Glutamatergic neuron (in vitro differentiated cells): Measurements from ENCODE around the gene MYO18B. TPM values are rescaled to one million over a fixed set of nuclear protein-coding genes. Genes with fewer than 3 reads are reported as not detected.
A peak's percentile ranks its signal among the peaks of the same experiment; 100 is the strongest.

Source experiments
- DNase-seq: peaks from one replicate; pipeline ENCODE4 v3.0.0; 2022
- H3K27ac Mint-ChIP-seq: one replicate; pipeline ENCODE4 v1.8.0; 2020; ENCODE audit warnings: mild to moderate bottlenecking, mixed read lengths, inconsistent platforms; ENCODE audit not compliant: unreplicated experiment
- H3K27me3 Mint-ChIP-seq: one replicate; pipeline ENCODE4 v1.8.0; 2020; ENCODE audit warnings: mild to moderate bottlenecking, moderate library complexity, mixed read lengths, inconsistent platforms; ENCODE audit not compliant: unreplicated experiment
- H3K36me3 Mint-ChIP-seq: one replicate; pipeline ENCODE4 v1.8.0; 2020; ENCODE audit warnings: mild to moderate bottlenecking, mixed read lengths, inconsistent platforms; ENCODE audit not compliant: unreplicated experiment
- H3K4me1 Mint-ChIP-seq: one replicate; pipeline ENCODE4 v1.8.0; 2020; ENCODE audit warnings: mild to moderate bottlenecking, low read depth, mixed read lengths, inconsistent platforms; ENCODE audit not compliant: unreplicated experiment
- H3K4me3 Mint-ChIP-seq: one replicate; pipeline ENCODE4 v1.8.0; 2020; ENCODE audit warnings: mild to moderate bottlenecking, mixed read lengths, inconsistent platforms; ENCODE audit not compliant: unreplicated experiment
- H3K9me3 Mint-ChIP-seq: one replicate; pipeline ENCODE4 v1.8.0; 2020; ENCODE audit warnings: mild to moderate bottlenecking, moderate library complexity, mixed read lengths, inconsistent platforms; ENCODE audit not compliant: unreplicated experiment
- long read RNA-seq: library from polyadenylated mRNA; unstranded; transcript quantifications from one replicate; pipeline ENCODE4 v2.0.0, GENCODE V29; 2020; ENCODE audit not compliant: unreplicated experiment
- total RNA-seq: library from RNA; stranded (reverse); fragmentation: NEBNext Ultra II Directional; extraction: Animal tissue kit (Norgen Biotek cat#: 25700); gene quantifications from one replicate; pipeline ENCODE4 v1.2.1, GENCODE V29; 2021; ENCODE audit not compliant: unreplicated experiment
- TF ChIP-seq, protein P1 (sequence below): fragments of 200-600 bp; sonication (generic); IDR thresholded peaks from one replicate; pipeline ENCODE4 v1.5.0; 2021; ENCODE audit not compliant: partially characterized antibody, unreplicated experiment

Gene MYO18B, protein sequence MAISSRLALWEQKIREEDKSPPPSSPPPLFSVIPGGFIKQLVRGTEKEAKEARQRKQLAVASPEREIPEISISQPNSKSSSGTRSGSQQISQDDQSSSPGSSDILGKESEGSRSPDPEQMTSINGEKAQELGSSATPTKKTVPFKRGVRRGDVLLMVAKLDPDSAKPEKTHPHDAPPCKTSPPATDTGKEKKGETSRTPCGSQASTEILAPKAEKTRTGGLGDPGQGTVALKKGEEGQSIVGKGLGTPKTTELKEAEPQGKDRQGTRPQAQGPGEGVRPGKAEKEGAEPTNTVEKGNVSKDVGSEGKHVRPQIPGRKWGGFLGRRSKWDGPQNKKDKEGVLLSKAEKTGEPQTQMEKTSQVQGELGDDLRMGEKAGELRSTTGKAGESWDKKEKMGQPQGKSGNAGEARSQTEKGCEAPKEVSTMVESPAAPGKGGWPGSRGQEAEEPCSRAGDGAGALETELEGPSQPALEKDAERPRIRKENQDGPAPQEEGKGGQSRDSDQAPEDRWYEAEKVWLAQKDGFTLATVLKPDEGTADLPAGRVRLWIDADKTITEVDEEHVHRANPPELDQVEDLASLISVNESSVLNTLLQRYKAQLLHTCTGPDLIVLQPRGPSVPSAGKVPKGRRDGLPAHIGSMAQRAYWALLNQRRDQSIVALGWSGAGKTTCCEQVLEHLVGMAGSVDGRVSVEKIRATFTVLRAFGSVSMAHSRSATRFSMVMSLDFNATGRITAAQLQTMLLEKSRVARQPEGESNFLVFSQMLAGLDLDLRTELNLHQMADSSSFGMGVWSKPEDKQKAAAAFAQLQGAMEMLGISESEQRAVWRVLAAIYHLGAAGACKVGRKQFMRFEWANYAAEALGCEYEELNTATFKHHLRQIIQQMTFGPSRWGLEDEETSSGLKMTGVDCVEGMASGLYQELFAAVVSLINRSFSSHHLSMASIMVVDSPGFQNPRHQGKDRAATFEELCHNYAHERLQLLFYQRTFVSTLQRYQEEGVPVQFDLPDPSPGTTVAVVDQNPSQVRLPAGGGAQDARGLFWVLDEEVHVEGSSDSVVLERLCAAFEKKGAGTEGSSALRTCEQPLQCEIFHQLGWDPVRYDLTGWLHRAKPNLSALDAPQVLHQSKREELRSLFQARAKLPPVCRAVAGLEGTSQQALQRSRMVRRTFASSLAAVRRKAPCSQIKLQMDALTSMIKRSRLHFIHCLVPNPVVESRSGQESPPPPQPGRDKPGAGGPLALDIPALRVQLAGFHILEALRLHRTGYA (N-terminal part only)
- 0.25 TPM for total RNA-seq
- long read RNA-seq: 0 reads

DNA sequence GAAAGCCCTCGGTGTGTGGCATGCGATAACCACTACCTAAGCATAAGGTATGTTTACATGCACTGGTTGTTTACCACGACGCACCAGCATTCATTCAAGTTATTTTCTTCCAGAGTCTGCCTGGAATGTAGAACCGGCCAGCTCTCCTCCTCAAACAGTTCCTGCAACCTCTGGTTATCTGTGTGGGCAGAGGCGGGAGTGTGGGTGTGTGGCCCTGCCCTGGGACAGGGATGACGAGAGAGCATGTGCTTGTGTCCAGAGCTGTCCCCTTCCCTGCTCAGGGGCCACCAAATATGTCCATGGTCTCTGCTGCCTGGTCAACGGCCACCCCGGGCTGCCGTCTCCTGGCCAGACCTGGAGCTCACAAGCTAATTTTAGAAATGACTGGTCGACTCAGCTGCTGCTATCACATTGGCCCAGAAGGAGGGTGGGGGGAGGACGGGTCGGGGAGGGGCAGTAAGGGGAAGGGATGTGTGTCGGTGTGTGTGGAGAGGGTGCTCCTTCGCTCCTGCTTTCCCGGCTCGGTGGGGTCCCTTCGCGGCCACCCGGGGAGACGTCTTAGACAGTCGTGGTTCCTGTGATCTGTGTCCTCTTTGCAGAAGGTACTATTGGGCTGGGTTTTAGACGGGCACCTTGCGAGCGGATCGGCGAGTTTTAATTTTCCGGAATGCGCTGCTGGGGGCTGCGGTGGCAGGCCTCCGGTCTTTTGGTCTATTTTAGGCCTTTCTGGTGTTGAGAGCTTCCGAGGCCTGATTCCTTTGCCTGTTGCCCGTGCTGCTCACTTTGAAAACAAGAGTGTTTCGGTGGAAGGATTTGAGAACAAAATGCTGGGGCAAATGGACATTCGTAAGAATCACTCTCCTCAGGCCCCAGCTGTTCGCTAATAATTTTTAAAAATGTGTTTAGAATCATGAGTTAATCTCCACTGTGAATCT is at the start of gene MYO18B:
MYO18B (plus strand) TSS at position 497 of the 935 bp plus-strand sequence. CDS start 18,905 bp downstream, outside the sequence.
- Mint-ChIP-seq H3K4me3 (no peak within 1 kb of the TSS), H3K27ac (no peak within 1 kb of the TSS), H3K9me3 (no peaks in the 10 kb centered on the region), H3K4me1 (no peaks in the 10 kb centered on the region), H3K27me3 (peaks cover 3% of the 10 kb centered on the region), H3K36me3 (no peaks in the 10 kb centered on the region)
- no peak for DNase-seq
- TF ChIP-seq, protein P1, sequence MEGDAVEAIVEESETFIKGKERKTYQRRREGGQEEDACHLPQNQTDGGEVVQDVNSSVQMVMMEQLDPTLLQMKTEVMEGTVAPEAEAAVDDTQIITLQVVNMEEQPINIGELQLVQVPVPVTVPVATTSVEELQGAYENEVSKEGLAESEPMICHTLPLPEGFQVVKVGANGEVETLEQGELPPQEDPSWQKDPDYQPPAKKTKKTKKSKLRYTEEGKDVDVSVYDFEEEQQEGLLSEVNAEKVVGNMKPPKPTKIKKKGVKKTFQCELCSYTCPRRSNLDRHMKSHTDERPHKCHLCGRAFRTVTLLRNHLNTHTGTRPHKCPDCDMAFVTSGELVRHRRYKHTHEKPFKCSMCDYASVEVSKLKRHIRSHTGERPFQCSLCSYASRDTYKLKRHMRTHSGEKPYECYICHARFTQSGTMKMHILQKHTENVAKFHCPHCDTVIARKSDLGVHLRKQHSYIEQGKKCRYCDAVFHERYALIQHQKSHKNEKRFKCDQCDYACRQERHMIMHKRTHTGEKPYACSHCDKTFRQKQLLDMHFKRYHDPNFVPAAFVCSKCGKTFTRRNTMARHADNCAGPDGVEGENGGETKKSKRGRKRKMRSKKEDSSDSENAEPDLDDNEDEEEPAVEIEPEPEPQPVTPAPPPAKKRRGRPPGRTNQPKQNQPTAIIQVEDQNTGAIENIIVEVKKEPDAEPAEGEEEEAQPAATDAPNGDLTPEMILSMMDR: no peak

DNA sequence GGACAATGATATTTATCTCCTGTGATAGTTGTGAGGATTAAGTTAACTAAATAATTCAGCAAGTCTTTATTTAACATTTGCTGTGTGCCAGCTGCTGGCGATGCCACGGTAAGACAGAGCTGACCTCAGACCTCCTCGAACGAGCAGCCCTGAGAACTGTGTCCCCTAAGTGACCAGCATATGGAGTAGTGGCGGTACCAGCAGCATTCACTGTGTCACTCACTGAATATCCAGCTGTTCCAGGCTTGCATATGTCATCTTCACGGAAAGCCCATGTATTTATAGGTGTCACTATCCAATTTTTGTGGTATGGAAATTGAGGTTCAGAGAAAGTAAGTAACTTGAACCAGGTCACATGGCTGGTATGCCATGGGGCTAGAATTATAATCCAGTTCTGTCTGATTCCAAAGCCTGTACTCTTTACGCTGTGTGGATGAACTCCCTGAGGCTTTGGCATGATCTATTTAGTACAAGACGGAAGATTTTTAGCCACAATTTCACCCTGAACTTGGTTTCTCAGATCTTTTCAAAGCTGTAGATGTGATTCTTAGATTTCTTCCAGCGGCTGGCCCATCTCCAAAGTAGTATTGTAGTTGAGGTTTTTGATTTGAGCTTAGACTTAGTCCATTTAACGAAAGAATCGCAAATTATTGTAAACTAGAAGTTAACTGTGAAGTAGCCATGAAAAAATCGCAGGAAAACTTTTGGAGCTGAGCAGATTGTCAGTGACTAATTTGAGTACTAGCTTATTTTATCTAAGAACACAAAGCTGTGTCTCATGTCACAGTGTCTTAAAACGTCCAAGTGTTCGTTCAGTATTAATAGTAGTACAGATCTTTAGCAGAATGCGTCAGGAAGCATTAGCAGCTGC is 49.4 kb upstream of the MYO18B start:
- no peaks in the 10 kb centered on the region for H3K27me3 Mint-ChIP-seq
- peaks cover 43% of the 10 kb centered on the region for H3K4me1 Mint-ChIP-seq
- peak overlapping the region; percentile 47 for H3K4me3 Mint-ChIP-seq
- no peak for DNase-seq
- TF ChIP-seq, protein P1: no peak
- H3K27ac Mint-ChIP-seq: peak overlapping the region; percentile 79
- peaks cover 5% of the 10 kb centered on the region for H3K9me3 Mint-ChIP-seq
- H3K36me3 Mint-ChIP-seq: no peaks in the 10 kb centered on the region

DNA sequence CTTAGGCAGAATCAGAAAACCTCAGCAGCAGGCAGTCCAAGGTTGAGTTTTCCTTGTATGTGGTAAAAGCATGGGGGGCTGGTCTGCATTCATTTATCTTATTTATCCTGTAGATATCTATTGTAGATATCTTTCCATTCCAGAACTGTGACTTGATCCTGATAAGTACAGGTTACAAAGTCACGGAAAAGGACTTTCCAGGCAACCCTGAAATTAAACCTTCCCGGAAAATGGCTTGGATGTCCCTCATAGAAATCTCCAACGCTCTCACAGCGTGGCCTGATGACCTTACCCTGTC is 48.8 kb upstream of the MYO18B start:
- Mint-ChIP-seq H3K9me3 (peaks cover 5% of the 10 kb centered on the region), H3K4me3 (no peak overlapping the region), H3K27me3 (no peaks in the 10 kb centered on the region), H3K27ac (peak overlapping the region; percentile 79), H3K4me1 (peaks cover 44% of the 10 kb centered on the region), H3K36me3 (no peaks in the 10 kb centered on the region)
- TF ChIP-seq, protein P1: no peak
- no peak for DNase-seq
